PFSK-1 (cell line): ENCODE data around the gene CHERP.

Experiments used
- POLR2AphosphoS5 ChIP-seq: IDR thresholded peaks from 2 replicates; pipeline ENCODE4 v1.6.1; 2012; ENCODE audit warnings: low read depth, mild to moderate bottlenecking, control low read depth, low read length, moderate library complexity
- SIN3A ChIP-seq: IDR thresholded peaks from 2 replicates; pipeline ENCODE4 v1.6.1; 2012; ENCODE audit warnings: mild to moderate bottlenecking, low read length, moderate library complexity, borderline replicate concordance; ENCODE audit not compliant: insufficient read depth

DNA sequence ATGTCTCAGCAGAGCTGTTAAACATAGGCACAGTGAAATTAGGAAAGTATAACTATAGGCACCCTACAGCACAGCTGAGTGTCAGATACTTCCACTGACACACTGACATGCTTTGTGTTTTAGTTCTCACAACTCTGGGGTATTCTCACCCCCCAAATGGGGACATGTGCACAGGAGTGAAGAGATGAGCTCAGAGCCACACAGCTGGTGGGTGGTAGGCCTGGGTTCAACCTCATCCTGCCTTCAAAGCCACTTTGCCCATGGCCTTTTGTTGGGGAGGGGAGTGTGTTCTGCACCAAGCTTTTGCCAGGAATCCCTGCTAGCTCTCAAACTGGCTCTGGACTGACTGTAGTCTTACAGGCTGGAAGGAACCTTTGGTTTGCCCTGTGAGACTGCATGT, 31.7 kb upstream of the CHERP start:
- no peak for TF ChIP-seq SIN3A
- TF ChIP-seq POLR2AphosphoS5: no peak
